ENCODE results near the gene METTL16.
"Not testable (repeated sequence)": the region's sequence is repeated elsewhere in the genome, so short reads cannot be mapped to it uniquely, and the experiment has no call there.

METTL16 gene

DNA sequence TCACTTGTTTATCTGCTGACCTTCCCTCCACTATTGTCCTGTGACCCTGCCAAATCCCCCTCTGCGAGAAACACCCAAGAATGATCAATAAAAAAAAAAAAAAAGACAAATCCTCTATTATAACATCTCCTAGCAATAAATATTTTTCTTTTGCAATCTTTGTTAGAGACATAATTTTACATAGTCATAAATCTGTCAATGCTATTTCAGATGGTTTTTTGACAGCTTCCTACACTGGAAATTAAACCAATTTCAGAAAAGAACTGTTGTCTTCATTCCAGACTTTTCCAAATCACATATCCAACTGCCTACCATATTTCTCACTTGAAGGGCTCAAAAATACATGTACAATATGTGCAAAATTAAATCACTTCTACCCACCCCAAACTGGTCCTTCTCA is 3.7 kb downstream of the METTL16 start:
- H3K4me3 ChIP-seq (ENCODE audit: low read length) = no peak overlapping the region
- DNase-seq (ENCODE audit: low read depth, low spot score) = no peak

DNA sequence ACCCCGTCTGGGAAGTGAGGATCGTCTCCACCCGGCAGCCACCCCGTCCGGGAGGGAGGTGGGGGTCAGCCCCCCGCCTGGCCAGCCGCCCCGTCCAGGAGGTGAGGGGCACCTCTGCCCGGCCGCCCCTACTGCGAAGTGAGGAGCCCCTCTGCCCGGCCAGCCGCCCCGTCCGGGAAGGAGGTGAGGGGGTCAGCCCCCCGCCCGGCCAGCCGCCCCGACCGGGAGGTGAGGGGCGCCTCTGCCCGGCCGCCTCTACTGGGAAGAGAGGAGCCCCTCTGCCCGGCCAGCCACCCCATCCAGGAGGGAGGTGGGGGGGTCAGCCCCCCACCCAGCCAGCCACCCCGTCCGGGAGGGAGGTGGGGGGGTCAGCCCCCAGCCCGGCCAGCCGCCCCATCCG is 4.7 kb downstream of the METTL16 start:
- DNase-seq (ENCODE audit: low read depth, low spot score); H3K4me3 ChIP-seq (ENCODE audit: low read length): not testable (repeated sequence)

DNA sequence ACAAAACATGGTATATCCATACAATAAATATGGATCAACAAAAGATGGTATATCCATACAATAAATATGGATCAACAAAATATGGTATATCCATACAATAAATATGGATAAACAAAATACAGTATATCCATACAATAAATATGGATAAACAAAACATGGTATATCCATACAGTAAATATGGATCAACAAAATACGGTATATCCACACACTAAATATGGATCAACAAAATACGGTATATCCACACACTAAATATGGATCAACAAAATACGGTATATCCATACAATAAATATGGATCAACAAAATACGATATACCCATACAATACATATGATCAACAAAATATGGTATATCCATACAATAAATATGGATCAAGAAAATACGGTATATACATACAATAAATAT is 8.1 kb downstream of the METTL16 start:
- H3K4me3 ChIP-seq (ENCODE audit: low read length) = no peak overlapping the region
- DNase-seq (ENCODE audit: low read depth, low spot score) = no peak

DNA sequence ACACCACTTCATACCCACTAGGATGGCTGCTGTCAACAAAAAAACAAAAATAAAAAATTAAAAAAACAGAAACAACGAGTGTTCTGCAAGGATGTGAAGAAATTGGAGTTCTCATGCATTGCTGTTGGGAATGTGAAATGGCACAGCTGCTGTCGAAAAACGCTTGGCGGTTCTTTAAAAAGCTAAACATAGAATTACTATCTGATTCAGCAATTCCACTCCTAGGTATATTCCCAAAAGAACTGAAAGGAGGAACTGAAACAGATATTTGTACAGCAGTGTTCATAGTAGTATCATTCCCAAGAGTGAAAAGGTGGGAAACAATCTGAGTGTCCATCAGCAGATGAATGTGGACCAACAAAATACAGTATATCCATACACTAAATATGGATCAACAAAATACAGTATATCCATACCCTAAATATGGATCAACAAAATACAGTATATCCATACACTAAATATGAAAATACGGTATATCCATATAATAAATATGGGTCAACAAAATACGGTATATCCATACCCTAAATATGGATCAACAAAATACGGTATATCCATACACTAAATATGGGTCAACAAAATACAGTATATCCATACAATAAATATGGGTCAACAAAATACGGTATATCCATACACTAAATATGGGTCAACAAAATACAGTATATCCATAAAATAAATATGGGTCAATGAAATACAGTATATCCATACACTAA is 8.7 kb downstream of the METTL16 start:
- no peak overlapping the region for H3K4me3 ChIP-seq (ENCODE audit: low read length)
- DNase-seq (ENCODE audit: low read depth, low spot score) = no peak

DNA sequence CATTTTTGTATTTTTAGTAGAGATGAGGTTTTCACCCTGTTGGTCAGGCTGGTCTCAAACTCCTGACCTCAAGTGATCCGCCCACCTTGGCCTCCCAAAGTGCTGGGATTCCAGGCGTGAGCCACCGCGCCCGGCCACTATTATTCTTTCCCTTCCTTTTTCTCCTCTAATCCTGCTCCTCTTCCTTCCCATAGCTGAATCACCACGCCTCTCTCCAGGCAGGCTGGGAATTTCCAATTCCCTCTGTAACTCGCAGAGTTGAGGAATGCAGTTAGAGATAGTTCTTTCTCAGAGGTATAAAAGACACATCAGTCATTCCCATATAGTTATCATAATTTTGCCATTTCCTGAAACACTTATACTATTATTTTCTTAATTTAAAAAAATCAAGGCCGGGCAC is 11.2 kb downstream of the METTL16 start:
- H3K4me3 ChIP-seq (ENCODE audit: low read length) = no peak overlapping the region
- DNase-seq (ENCODE audit: low read depth, low spot score) = no peak

DNA sequence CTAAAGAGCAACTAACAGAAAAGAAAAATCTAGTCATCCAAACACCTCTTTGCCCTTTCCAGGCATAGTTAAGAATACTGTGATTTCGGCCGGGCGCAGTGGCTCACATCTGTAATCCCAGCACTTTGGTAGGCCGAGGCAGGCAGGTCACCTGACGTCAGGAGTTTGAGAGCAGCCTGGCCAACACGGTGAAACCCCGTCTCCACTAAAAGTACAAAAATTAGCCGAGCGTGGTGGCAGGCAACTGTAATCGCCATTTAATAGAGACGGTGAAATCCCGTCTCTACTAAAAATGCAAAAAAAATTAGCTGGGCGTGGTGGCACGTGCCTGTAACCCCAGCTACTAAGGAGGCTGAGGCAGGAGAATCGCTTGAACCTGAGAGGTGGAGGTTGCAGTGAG is 22.4 kb downstream of the METTL16 start:
- H3K4me3 ChIP-seq (ENCODE audit: low read length); DNase-seq (ENCODE audit: low read depth, low spot score): not testable (repeated sequence)

DNA sequence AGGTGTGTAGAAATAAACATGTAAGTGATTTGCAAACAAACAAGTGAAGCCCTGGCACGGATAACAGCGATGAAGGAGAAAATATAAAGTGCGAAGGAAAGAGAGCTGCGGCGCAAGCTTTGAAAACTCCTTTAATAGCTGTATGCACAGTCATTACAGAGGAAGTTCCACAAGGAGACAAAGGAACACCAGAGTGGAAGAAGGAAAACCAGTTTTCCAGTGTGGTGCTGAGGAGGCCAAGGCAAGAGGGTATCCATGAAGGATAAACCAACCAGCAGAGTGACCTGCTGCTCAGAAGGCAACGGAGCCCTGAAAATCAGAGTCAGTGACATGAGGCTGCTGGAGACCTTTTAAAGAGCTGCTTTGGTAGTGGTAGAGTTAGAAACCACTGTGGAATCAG is 24.4 kb downstream of the METTL16 start:
- no peak overlapping the region for H3K4me3 ChIP-seq (ENCODE audit: low read length)

DNA sequence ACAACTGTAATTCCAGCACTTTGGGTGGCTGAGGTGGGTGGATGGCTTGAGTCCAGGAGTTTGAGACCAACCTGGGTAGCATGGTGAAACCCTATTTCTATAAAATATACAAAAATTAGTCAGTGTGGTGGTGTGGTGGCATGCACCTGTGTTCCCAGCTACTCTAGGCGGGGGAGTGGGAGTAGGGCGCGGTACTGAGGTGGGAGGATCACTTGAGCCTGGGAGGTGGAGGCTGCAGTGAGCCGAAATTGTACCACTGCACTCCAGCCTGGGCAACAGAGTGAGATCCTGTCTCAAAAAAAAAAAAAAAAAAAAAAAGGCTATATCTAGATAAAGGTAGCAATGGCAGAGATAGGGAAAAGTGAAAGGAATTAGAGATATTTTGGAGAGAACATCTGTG is 25.0 kb downstream of the METTL16 start:
- DNase-seq (ENCODE audit: low read depth, low spot score); H3K4me3 ChIP-seq (ENCODE audit: low read length): not testable (repeated sequence)

More for the DNA sequence above, 24.4 kb downstream of the METTL16 start:
- DNase-seq (ENCODE audit: low read depth, low spot score) = no peak

DNA sequence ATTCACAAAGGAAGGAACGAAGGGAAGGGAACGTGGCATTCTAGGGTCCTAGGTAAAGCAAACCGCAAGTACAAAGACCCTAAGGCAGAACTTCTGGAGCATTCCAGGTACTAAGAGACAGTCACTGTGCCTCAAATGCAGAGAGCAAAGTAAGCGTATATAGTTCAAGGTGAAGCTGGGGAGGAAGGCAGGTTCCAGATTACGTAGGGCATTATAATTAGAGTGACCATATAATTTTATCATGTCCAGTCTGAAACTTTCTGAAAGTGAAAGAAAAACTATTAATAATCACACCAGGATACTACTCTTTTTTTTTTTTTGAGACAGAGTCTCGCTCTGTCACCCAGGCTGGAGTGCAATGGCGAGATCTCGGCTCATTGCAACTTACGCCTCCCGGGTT is 25.7 kb downstream of the METTL16 start:
- no peak for DNase-seq (ENCODE audit: low read depth, low spot score)
- no peak overlapping the region for H3K4me3 ChIP-seq (ENCODE audit: low read length)

DNA sequence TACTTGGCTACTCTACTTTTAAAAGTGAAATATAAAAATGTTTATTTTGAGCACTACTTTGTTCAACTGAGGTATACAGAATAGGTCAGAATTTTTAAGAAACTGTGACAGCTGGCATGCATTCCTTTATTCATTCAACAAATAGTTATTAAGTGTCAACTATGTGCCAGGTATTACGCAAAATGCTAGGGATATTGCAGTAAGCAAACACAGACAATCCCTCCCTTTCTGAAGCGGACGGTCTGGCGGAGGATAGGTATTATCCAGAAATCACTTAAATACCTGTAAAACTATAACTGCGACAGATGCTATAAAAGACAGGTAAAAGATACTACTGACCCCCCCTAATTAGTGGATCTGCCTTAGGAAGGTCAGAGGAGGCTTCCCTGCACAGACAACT is 26.1 kb downstream of the METTL16 start:
- DNase-seq (ENCODE audit: low read depth, low spot score) = no peak
- H3K4me3 ChIP-seq (ENCODE audit: low read length) = no peak overlapping the region

DNA sequence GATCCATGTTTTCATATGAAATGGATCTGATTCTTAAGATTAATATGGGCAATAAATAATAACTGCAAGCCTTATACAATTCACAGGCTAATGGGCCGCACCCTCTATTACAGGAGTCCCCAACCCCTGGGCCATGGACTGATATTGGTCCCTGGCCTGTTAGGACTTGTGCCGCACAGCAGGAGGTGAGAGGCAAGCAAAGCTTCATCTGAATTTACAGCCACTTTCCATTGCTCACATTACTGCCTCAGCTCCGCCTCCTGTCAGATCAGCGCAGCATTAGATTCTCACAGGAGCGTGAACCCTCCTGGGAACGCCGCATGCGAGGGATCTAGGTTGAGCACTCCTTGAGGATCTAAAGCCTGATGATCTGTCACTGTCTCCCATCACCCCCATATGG is 26.8 kb downstream of the METTL16 start:
- DNase-seq (ENCODE audit: low read depth, low spot score) = no peak
- no peak overlapping the region for H3K4me3 ChIP-seq (ENCODE audit: low read length)

DNA sequence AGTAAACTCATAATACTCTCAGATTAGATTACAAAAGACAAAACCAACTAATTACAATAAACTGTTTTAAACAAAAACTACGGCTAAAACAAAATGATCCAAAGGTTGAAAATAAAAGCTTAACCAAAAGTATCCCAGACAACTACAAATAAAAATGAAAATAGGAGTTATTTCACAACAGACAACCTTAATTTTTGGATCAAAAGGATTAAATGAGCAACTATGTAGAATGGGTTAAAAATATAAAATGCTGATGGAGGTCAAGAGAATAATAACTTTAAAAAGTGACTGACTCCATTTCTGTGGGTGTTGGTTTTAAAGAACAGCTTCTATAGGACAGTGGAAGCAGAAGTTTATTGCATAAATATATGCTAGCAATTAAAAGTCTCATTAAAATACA is 28.6 kb downstream of the METTL16 start:
- H3K4me3 ChIP-seq (ENCODE audit: low read length) = no peak overlapping the region
- no peak for DNase-seq (ENCODE audit: low read depth, low spot score)

DNA sequence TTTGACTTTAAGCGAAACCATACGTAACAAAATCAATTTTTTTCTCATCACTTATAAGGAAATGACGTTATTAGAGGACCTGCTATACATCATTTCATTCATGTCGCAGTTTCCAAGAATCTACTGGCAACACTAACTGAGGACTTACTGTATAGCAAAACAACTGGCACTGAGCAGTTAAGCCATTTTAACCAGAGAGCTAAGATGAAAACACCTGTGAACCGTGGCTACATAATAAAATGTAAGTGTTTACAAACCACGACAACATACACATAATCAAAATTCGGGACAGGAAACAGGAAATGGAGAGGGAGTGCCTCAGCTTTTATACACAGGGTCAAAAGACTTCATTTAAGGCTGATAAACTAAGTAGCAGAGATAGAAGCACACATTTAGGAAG is 29.5 kb downstream of the METTL16 start:
- no peak overlapping the region for H3K4me3 ChIP-seq (ENCODE audit: low read length)
- DNase-seq (ENCODE audit: low read depth, low spot score) = peak; percentile 40

DNA sequence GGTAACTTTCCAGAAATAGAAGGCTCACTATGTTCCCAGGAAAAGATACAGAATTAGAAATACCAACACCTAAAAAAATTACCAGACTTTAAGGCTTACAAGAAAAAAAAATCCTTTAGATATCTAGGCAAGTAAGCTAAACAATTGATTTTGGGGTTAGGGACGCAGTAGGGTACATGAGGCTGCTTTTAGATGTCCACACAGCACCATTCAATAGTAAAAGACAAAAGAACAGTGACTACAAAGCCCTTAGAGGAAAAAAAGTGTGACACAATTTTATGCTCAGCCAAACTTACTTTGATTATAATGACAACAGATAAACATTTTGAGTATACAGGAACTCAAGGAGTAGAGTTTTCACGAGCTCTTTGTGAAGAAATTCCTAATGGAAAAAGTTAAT is 29.9 kb downstream of the METTL16 start:
- no peak overlapping the region for H3K4me3 ChIP-seq (ENCODE audit: low read length)
- DNase-seq (ENCODE audit: low read depth, low spot score) = no peak

DNA sequence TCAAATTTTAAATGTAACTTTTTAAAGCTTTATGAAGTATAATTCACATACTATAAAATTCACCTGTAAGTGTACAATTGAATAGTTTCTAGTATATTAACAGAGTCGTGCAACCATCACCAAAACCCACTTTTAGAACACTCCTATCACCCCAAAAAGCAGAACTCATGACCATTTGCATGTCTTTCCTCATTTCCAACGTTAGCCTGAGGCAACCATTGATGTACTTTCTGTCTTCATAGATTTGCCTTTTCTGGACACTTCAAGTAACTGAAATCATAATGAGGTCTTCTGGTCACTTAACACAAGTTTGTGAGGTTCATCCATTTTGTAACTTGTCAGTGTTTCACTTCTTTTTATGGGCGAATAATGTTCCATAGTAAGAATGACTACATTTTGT is 33.2 kb downstream of the METTL16 start:
- H3K4me3 ChIP-seq (ENCODE audit: low read length) = no peak overlapping the region
- no peak for DNase-seq (ENCODE audit: low read depth, low spot score)

DNA sequence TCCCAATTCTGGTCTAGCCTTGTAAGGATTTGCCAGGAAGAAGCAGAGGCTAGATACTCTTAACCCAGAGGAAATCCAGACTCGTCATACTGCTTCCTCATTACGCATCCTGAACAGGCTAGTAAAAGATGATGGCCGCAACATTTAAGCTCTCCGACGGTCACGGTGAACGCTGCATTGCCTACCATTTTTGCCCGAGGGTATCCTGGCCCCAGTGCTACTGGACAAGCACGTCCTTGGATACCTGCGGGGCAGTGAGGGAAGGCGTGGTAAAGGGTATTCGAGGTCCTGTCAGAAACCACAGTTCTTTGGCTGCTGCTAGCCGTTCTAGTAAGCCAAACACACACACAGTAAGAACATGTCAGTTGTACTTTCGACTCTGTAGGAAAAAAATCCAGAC is 36.6 kb downstream of the METTL16 start:
- H3K4me3 ChIP-seq (ENCODE audit: low read length) = no peak overlapping the region
- no peak for DNase-seq (ENCODE audit: low read depth, low spot score)

DNA sequence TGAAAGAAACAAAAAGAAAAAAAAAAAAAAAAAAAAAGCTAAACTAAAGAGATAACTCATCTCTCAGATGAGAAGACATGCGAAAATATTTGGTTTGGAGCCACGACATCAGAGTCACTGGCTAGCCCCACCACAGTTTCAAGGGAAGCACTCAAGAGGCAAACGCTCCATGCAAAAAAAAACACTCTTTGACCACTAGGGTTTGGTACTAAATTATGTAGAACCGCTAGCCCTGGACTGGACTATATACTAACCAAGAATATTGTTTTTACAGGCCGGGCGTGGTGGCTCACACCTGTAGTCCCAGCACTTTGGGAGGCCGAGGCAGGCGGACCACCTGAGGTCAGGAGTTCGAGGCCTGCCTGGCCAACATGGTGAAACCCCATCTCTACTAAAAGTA is 37.3 kb downstream of the METTL16 start:
- DNase-seq (ENCODE audit: low read depth, low spot score) = no peak
- no peak overlapping the region for H3K4me3 ChIP-seq (ENCODE audit: low read length)

DNA sequence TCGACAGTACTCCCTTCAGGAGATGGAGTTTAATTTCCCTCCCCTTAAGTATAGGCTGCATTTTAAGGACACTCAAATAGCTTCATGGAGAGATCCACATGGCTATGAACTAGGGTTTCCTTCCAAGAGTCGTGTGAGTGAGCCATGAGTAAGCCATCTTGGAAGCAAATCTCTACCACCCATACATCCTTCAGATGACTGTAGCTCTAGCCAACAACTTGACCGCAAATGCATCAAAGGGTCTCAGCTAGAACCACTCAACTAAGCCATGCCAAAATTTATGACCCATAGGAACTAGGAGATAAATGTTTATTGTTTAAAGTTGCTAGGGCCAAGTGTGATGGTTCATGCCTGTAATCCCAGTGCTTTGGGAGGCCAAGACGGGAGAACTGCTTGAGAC is 43.4 kb downstream of the METTL16 start:
- no peak overlapping the region for H3K4me3 ChIP-seq (ENCODE audit: low read length)
- DNase-seq (ENCODE audit: low read depth, low spot score) = no peak

DNA sequence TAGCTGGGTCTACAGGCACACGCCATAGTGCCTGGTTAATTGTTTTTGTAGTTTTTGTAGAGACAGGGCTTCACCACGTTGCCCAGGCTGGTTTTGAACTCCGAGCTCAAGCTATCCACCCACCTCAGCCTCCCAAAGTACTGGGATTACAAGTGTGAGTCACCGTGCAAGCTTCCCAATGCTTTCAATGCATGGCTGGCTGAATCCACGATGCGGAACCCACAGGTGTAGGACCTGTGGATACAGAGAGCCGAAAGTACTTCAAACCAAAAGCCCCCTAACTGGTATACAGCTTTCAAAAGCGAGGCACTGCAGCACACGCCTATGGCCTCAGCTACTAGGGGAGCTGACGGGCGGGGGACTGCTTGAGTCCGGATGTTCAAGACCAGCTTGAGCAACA is 44.8 kb downstream of the METTL16 start:
- H3K4me3 ChIP-seq (ENCODE audit: low read length) = no peak overlapping the region
- DNase-seq (ENCODE audit: low read depth, low spot score) = no peak

DNA sequence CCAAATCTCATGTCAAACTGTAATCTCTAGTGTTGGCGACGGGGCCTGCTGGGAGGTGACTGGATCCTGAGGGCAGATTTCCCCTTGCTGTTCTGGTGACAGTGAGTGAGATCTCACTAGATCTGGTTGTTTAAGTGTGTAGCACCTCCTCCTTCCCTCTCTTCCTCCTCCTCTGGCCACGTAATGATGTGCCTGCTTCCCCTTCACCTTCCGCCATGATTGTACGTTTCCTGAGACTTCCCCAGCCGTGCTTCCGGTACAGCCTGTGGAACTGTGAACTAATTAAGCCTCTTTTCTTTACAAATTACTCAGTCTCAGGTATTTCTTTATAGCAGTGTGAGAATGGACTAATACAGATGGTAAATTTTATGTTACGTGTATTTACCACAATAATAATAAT is 49.2 kb downstream of the METTL16 start:
- no peak for DNase-seq (ENCODE audit: low read depth, low spot score)
- H3K4me3 ChIP-seq (ENCODE audit: low read length) = no peak overlapping the region

DNA sequence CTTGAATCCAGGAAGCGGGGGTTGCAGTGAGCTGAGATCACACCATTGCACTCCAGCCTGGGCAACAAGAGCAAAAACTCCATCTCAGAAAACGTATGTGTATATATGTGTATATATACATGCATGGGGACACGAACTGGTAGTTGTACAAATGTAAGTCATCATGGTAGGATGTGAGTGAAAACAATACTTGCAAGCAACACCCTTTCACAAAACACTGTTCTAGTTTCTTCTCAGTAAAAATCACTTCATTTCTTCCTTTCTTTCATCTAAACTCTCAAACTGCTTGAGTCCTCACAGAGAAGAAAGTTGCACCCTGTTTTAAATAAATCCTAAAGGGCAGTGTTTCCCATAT is 51.8 kb downstream of the METTL16 start:
- H3K4me3 ChIP-seq (ENCODE audit: low read length) = no peak overlapping the region
- DNase-seq (ENCODE audit: low read depth, low spot score) = no peak

DNA sequence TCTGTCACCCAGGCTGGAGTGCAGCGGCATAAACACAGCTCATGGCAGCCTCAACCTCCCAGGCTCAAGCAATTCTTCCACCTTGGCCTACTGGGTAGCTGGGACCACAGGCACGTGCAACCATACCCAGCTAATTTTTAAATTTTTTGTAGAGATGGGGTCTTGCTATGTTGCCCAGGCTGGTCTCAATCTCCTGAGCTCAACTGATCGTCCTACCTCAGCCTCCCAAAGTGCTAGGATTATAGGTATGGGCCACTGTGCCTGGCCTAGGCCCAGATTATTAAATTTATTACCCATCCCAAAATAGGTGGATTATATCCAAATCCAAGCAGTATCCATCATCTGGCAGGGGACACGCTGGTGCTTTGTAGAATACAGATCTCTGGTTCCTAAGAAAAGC is 53.8 kb downstream of the METTL16 start:
- no peak overlapping the region for H3K4me3 ChIP-seq (ENCODE audit: low read length)
- DNase-seq (ENCODE audit: low read depth, low spot score) = no peak

Data from Jurkat, Clone E6-1 (cell line).